GM21528 (cell line): ENCODE measurements around the gene GAB2.
"Not testable (repeated sequence)": the region's sequence is repeated elsewhere in the genome, so short reads cannot be mapped to it uniquely, and the experiment has no call there.

Experiments
- ATAC-seq: cut with Tn5 transposase; IDR thresholded peaks from one replicate; pipeline ENCODE4 v1.9.1; 2021; ENCODE audit warnings: mild to moderate bottlenecking, moderate library complexity; ENCODE audit not compliant: unreplicated experiment, low FRiP score

GAB2 gene

DNA sequence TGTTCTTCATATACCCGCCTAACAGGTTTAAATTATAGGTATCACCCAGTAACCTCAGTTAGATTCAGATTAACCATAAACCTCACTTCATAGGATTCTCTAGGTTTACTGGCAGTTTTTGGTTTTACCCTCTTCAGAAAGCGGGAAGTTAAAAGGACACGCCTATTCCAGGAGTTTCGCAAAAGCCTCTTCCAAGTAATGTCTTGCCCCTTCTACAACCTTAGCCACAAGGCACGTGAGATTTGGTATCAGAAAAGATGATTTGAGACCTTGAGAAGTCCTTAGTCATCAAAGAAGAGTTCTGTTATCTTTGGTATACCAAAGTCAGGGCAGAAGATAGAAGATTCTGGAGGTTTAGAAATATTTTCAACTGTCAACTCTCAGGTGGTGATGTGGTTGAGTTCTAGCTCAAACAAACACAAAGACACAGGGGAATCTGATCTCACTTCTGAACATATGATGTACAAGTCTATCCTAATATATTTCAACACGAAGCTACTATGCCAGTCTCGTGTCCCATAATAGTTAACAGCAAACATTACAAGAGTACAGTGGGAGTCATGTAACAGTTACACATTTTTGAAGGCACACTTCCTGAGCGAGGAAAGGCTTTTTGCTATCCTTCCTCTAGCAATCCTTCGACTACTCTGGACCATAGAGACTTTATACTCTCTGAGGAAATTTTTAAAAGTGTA lies 125.4 kb downstream of the GAB2 start:
- ATAC-seq, result no peak

DNA sequence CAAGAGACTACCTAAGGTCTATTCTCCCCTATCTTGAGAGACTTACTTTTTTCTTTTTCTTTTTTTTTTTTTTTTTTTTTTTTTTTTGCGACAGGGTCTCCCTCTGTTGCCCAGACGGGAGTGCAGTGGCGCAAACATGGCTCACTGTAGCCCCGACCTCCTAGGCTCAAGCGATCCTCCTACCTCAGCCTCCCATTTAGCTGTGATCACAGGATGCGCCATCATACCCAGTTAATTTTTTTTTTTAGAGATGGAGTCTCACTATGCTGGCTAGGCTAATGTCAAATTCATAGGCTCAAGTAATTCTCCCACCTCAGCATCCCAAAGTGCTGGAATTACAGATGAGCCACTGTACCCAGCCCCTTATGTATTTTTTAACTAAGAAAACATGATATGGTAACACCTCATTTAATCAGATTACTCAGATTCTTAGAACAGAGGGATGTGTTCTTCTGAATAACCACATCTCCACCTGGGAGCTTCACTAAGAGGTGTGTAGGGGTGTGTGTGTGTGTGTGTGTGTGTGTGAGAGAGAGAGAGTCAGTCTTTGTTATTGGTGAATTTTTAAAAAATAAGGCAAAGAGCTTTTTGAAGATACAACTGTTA lies 126.0 kb downstream of the GAB2 start:
- ATAC-seq, result no peak

GRCh38 chr11:78290293-78291176 lies 127.1 kb downstream of the GAB2 start:
- no peak for ATAC-seq

DNA sequence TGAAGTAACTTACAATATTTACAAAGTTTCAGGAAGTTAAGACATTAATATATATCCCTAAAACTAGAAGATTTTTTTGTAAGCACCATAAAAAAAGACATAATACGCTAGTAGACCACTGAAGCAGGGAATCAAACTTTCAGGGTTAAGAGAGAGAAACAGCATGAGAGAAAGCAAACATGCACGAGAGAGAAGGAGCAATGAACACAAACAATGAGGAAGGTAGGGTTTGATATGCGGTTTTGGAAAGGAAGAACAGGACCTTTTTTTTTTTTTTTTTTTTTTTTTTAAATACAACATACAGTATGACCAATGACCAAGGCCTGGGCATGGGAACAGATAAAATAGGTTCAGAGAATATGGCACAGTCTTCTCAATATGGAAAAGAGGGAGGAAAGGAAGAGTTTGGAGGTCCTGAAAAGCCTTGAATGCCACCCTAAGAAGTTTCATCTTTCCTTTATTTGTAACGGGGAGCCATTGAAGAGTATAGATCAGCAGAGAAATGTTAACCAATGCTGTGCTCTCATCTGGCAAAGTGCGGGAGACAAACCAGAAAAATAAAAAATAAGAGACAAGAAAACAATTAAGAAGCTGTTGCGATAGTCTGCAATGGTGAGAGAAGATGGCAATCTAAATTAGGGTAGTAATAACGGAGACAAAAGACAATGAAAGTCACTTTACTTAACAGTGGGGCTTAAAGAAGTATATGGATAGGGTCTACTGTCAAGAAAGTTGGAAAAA lies 127.9 kb downstream of the GAB2 start:
- no peak for ATAC-seq

- no peak for ATAC-seq
Measured at GRCh38 chr11:78284260-78284659, 133.4 kb downstream of the GAB2 start.

DNA sequence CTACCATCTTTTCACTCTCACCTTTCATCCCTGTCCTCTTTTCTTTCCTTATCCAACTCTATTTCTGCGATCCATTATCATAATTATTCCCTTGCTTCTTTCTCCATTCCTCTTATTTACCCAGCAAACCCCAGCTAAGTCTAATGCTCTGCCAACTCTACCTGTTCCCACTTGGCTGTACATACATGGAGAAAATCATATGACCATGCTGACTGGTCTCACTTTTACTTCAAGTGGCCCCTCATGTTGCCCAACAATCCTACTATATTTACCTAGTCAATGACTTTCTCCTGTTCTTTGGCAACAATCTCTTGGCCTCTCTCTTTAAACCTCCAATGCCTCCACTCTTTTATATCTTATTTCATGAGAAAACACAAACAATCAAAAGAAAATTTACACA lies 134.8 kb downstream of the GAB2 start:
- no peak for ATAC-seq

GRCh38 chr11:78281511-78281910 lies 136.1 kb downstream of the GAB2 start:
- ATAC-seq, result no peak

DNA sequence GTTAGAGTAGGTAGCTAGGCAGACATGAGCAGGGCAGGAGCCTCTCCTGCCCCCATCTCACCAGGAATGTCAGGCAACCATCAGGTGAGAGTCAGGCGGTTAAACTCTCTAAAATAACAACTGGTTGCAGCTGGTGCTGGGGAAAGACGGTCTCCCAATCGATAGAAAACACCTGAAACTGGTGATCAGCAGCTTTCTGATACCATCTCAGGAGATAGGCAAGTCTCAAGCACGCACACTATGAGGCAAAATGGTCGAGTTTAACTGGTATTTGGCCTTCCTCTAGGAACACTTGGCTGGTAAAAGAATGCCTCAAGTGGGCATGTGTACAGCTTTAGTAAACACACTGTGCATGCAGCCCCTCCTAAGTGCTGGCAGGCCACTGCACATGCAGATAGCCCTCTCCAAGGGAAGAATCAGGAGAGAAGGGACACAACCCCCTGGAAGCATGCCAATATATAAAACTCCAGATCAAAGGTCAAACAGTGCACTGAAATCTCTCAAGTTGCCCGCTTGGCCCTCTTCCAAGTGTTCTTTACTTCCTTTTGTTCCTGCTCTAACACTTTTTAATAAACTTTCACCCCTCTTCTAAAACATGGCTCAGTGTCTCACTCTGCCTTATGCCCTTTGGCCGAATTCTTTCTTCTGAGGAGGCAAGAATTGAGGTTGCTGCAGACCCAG lies 140.2 kb downstream of the GAB2 start:
- ATAC-seq, result no peak

GRCh38 chr11:78276311-78276710 lies 141.3 kb downstream of the GAB2 start:
- ATAC-seq, result no peak

- ATAC-seq, result no peak
Measured at GRCh38 chr11:78274739-78275138, 142.9 kb downstream of the GAB2 start.

DNA sequence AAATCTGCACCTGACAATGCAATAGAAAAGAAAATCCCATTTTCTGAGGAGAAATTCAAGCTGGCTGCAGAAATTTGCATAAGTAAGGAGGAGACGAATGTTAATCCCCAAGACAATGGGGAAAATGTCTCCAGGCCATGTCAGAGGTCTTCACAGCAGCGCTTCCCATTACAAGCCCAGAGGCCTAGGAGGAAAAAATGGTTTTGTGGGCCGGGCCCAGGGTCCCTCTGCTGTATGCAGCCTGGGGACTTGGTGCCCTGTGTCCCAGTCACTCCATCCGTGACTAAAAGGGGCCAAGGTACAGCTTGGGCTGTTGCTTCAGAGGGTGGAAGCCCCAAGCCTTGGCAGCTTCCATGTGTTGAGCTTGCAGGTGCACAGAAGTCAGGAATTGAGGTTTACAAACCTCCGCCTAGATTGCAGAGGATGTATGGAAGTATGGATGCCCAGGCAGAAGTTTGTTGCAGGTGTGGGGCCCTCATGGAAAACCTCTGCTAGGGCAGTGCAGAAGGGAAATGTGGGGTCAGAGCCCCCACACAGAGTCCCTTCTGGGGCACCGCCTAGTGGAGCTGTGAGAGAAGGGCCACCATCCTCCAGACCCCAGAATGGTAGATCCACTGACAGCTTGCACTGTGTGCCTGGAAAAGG lies 144.9 kb downstream of the GAB2 start:
- ATAC-seq, result not testable (repeated sequence)

DNA sequence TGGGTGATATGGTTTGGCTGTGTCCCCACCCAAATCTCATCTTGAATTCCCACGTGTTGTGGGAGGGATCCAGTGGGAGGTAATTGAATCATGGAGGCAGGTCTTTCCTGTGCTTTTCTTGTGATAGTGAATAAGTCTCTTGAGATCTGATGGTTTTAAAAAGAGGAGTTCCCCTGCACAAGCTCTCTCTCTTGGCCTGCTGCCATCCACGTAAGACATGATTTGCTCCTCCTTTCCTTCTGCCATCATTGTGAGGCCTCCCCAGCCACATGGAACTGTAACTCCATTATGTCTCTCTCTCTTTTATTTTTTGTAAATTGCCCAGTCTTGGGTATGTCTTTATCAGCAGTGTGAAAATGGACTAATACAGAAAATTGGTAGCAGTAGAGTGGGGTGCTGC lies 145.8 kb downstream of the GAB2 start:
- not testable (repeated sequence) for ATAC-seq

DNA sequence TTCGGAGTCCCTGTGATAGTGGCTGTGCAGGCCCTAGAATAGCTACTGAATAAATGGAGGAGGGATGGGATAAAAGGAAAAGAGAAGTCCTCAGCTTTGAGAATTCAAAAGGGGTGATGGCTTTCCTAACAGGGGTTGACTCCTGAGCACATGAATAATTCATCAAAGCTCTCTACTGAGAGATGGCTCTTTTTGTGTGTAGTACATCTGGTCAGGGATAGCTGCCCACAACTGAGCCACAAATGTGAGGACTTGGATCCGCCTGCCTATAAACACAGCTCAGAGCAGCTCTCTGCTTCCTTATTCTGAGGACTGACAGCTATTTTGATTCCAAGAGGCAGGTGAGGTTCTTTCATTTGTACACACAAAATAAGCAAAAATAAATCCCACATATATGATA lies 146.6 kb downstream of the GAB2 start:
- no peak for ATAC-seq

- ATAC-seq, result no peak
Measured at GRCh38 chr11:78269806-78270205, 147.8 kb downstream of the GAB2 start.

DNA sequence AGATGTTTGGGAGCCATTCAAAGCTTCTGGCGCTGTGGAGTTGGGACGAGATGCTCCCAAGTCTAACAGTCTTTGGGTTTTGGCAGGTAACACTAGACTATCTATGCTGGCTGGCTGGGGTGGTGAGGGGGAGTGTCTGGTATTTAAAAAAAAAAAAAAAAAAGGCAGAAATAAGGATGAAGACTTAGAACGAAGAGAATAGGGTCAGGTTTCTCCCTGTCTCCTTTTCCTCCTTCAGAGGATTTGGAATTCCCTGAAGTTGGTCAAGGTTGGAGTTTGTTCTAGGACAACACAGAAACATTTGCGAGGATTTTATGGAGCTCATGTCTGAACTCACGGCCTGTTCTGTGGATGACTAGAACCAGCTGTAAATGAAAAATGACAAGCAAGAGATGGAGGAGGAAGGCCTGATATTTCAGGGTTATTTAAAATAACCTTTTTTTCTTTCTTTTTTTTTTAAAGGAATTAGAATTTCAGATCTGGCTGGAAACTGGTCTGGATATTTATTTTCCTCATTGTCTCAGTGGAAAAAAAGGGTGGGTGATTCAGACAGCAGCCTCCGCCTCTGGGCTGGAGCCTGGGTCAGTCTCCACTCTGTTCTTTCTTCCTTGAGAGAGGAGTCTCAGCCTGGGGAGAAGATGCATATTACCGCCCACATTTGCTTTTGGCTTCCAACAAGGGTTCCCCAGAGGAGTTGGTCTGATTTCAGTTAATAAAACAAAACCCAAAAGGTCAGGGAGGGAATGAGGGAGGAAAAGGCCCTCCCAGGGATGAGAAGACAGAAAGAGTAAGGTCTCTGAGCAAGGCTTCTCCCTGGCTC lies 148.8 kb downstream of the GAB2 start:
- ATAC-seq, result no peak

GRCh38 chr11:78266451-78266850 lies 151.2 kb downstream of the GAB2 start:
- ATAC-seq, result no peak

- ATAC-seq, result no peak
Measured at GRCh38 chr11:78265326-78265725, 152.3 kb downstream of the GAB2 start.

GRCh38 chr11:78262691-78263090 lies 154.9 kb downstream of the GAB2 start:
- no peak for ATAC-seq

GRCh38 chr11:78262238-78262637 lies 155.4 kb downstream of the GAB2 start:
- no peak for ATAC-seq
